Keratinocyte (primary cell): ENCODE data around the gene ARMC2. TPM values are rescaled to one million over a fixed set of nuclear protein-coding genes. Genes with fewer than 3 reads are reported as not detected.

Experiments used
- DNase-seq: peaks from one replicate; pipeline ENCODE4 v3.0.0-alpha.2; 2011; ENCODE audit warnings: low read depth, missing footprints, low spot score
- FAIRE-seq: peaks from 2 replicates; lab custom pipeline; 2011; peaks lifted over from hg19 to GRCh38; lab: Jason Lieb, UNC
- H2AFZ ChIP-seq: 2 replicates; pipeline ENCODE4 v1.6.0; 2012; ENCODE audit warnings: low read length, control low read depth, inconsistent platforms; ENCODE audit not compliant: control insufficient read depth
- H3K27ac ChIP-seq: 2 replicates; pipeline ENCODE4 v1.5.1; 2011; ENCODE audit warnings: low read length; ENCODE audit not compliant: control insufficient read depth, insufficient read depth
- H3K27me3 ChIP-seq: 3 replicates; pipeline ENCODE4 v1.6.0; 2011; ENCODE audit warnings: low read length; ENCODE audit not compliant: control insufficient read depth, insufficient read depth; ENCODE audit errors: extremely low read depth
- H3K36me3 ChIP-seq, 2 experiments: 2 replicates in 1 of 2; 3 replicates in 1 of 2; pipeline ENCODE4 v1.5.1; 2011; ENCODE audit warnings: low read length in 2 of 2, mild to moderate bottlenecking in 1 of 2; ENCODE audit not compliant: control insufficient read depth in 2 of 2, insufficient read depth in 2 of 2; ENCODE audit errors: extremely low read depth in 1 of 2
- H3K4me1 ChIP-seq: 3 replicates; pipeline ENCODE4 v1.5.1; 2011; ENCODE audit warnings: low read length; ENCODE audit not compliant: control insufficient read depth, insufficient read depth; ENCODE audit errors: extremely low read depth
- H3K4me2 ChIP-seq: 3 replicates; pipeline ENCODE4 v1.6.0; 2011; ENCODE audit warnings: low read depth, low read length; ENCODE audit not compliant: control insufficient read depth, insufficient read depth; ENCODE audit errors: extremely low read depth
- H3K4me3 ChIP-seq, 3 experiments: fragments of 200-600 bp in 1 of 3; sonication (generic) in 1 of 3; 2 replicates in 2 of 3; 3 replicates in 1 of 3; pipeline ENCODE4 v1.5.1; 2011 to 2016; ENCODE audit warnings: low read length in 3 of 3, mild to moderate bottlenecking in 3 of 3, control low read depth in 2 of 3, inconsistent platforms in 1 of 3, low read depth in 1 of 3, mixed read lengths in 1 of 3, mixed run types in 1 of 3, moderate library complexity in 1 of 3; ENCODE audit not compliant: control insufficient read depth in 2 of 3, insufficient read depth in 2 of 3; ENCODE audit errors: extremely low read depth in 1 of 3
- H3K79me2 ChIP-seq: 2 replicates; pipeline ENCODE4 v1.6.0; 2012; ENCODE audit warnings: low read length; ENCODE audit not compliant: control insufficient read depth, insufficient read depth
- H3K9ac ChIP-seq: 3 replicates; pipeline ENCODE4 v1.6.0; 2011; ENCODE audit warnings: low read length; ENCODE audit not compliant: control insufficient read depth, insufficient read depth; ENCODE audit errors: extremely low read depth
- H3K9me1 ChIP-seq: 3 replicates; pipeline ENCODE4 v1.6.0; 2011; ENCODE audit warnings: low read length; ENCODE audit not compliant: control insufficient read depth, insufficient read depth; ENCODE audit errors: extremely low read depth
- H3K9me3 ChIP-seq: 2 replicates; pipeline ENCODE4 v1.5.1; 2012; ENCODE audit warnings: low read depth, low read length; ENCODE audit not compliant: control insufficient read depth
- H4K20me1 ChIP-seq: 3 replicates; pipeline ENCODE4 v1.6.0; 2011; ENCODE audit warnings: low read length; ENCODE audit not compliant: control insufficient read depth, insufficient read depth; ENCODE audit errors: extremely low read depth
- EZH2 ChIP-seq: IDR thresholded peaks from one replicate; pipeline ENCODE4 v1.6.1; 2012; ENCODE audit warnings: inconsistent platforms, mild to moderate bottlenecking, low read length, moderate library complexity
- dilution Hi-C: fragments of 300-500 bp; cut with MboI; formaldehyde crosslinking; loops from one replicate; pipeline ENCODE4 v1.7.0; 2020; ENCODE audit warnings: low sequenced_read_pairs; ENCODE audit not compliant: extremely low pct_ligation_motif_present
- polyA plus RNA-seq, 5 experiments: library from polyadenylated mRNA; depleted of rRNA in 3 of 5; stranded (reverse) in 3 of 5; stranded (forward) in 1 of 5; unstranded in 1 of 5; fragments of >200 nt; gene quantifications; 1 replicate in 1 of 5; 2 replicates in 3 of 5; 3 replicates in 1 of 5; pipeline versions ENCODE4 v1.2.1 to v1.2.3, GENCODE V29; 2011 to 2012; ENCODE audit warnings: missing spikeins in 2 of 5, low read depth in 1 of 5, low replicate concordance in 1 of 5
- TF ChIP-seq, protein P1 (sequence below), 3 experiments: IDR thresholded peaks in 1 of 3; conservative IDR thresholded peaks in 1 of 3; optimal IDR thresholded peaks in 1 of 3; 2 replicates in 2 of 3; 3 replicates in 1 of 3; pipeline versions ENCODE3 to v1.5.1; 2011; ENCODE audit warnings: low read length in 3 of 3, mild to moderate bottlenecking in 3 of 3, moderate library complexity in 2 of 3, control low read depth in 1 of 3, inconsistent platforms in 1 of 3; ENCODE audit not compliant: insufficient read depth in 2 of 3; ENCODE audit errors: extremely low read depth in 1 of 3

The ARMC2 gene
- polyA plus RNA-seq, 1 donor (not counting 4 experiments of a cell fraction or from before 2014, with no cell fraction given): 3.8 TPM

DNA sequence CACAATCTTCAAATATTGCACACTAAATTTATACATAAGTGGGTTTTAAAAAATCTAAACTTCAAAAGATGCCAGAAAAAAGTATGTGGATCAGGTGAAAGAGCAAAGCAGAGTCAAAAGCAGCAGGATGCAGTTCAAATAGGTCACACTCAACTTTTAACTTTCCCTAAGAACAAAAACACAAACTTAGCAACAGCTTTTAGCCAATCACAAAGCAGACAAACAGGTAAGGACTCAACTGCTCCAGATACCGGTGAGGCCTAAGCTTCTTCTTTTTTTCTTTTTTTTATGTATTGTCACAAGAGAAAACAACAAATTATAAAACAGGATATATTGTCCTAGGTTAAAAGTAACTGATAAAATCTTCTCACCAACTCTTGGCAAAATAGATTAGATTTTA lies 171.7 kb downstream of the ARMC2 start:
- FAIRE-seq (no peak), DNase-seq (no peak)
- Histone ChIP-seq H3K4me1 (peaks cover 10% of the 10 kb centered on the region), H3K9ac (no peak overlapping the region), H3K79me2 (no peaks in the 10 kb centered on the region), H3K4me3 (no peak overlapping the region), H3K9me3 (no peaks in the 10 kb centered on the region), H2AFZ (no peak overlapping the region), H3K4me2 (no peak overlapping the region), H3K27ac (no peak overlapping the region), H4K20me1 (no peaks in the 10 kb centered on the region), H3K27me3 (no peaks in the 10 kb centered on the region), H3K9me1 (no peaks in the 10 kb centered on the region), H3K36me3 (no peaks in the 10 kb centered on the region)
- dilution Hi-C loops: no loop called here
- no peak for TF ChIP-seq EZH2
- TF ChIP-seq, protein P1, sequence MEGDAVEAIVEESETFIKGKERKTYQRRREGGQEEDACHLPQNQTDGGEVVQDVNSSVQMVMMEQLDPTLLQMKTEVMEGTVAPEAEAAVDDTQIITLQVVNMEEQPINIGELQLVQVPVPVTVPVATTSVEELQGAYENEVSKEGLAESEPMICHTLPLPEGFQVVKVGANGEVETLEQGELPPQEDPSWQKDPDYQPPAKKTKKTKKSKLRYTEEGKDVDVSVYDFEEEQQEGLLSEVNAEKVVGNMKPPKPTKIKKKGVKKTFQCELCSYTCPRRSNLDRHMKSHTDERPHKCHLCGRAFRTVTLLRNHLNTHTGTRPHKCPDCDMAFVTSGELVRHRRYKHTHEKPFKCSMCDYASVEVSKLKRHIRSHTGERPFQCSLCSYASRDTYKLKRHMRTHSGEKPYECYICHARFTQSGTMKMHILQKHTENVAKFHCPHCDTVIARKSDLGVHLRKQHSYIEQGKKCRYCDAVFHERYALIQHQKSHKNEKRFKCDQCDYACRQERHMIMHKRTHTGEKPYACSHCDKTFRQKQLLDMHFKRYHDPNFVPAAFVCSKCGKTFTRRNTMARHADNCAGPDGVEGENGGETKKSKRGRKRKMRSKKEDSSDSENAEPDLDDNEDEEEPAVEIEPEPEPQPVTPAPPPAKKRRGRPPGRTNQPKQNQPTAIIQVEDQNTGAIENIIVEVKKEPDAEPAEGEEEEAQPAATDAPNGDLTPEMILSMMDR (optimal IDR thresholded peaks at IDR 0.05 in 1 of 3, IDR thresholded peaks at IDR 0.05 in 1 of 3, conservative IDR thresholded peaks at IDR 0.05 in 1 of 3; ENCODE audit: extremely low read depth in 1 of 3, insufficient read depth in 2 of 3, low read length in 3 of 3): no peak

DNA sequence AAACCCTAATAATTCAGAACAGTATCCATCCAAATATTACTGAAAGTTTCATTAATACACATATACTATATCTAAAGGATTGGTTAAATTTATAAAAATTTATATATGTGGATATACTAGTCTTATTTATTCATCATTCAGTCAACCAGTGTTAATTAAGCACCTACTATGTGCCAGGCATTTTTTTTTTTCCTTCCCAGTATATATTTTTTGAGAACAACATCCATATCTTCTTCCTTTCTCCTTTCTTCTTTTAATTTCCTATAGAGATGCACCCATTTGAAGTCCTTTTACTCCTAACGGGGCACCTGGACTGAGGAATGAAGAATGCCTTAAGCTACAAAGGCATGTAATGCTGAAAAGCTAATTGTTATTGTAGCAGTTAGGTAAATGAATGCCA lies 173.6 kb downstream of the ARMC2 start:
- Histone ChIP-seq H3K9me3 (no peaks in the 10 kb centered on the region), H3K9ac (no peak overlapping the region), H3K4me3 (no peak overlapping the region), H2AFZ (no peak overlapping the region), H3K4me1 (no peaks in the 10 kb centered on the region), H4K20me1 (no peaks in the 10 kb centered on the region), H3K27me3 (no peaks in the 10 kb centered on the region), H3K27ac (no peak overlapping the region), H3K4me2 (no peak overlapping the region), H3K9me1 (no peaks in the 10 kb centered on the region), H3K79me2 (no peaks in the 10 kb centered on the region), H3K36me3 (no peaks in the 10 kb centered on the region)
- FAIRE-seq (no peak), DNase-seq (no peak)
- dilution Hi-C loops: no loop called here
- TF ChIP-seq, protein P1 (optimal IDR thresholded peaks at IDR 0.05 in 1 of 3, IDR thresholded peaks at IDR 0.05 in 1 of 3, conservative IDR thresholded peaks at IDR 0.05 in 1 of 3; ENCODE audit: extremely low read depth in 1 of 3, insufficient read depth in 2 of 3, low read length in 3 of 3): no peak
- TF ChIP-seq EZH2: no peak
